Measurements from ENCODE around the gene MFRP. TPM values are rescaled to one million over a fixed set of nuclear protein-coding genes. Genes with fewer than 3 reads are reported as not detected.

The MFRP gene
- total and polyA plus RNA-seq, 10 donors = 0.02 to 0.16 (median 0.03) TPM; not detected in 6

DNA sequence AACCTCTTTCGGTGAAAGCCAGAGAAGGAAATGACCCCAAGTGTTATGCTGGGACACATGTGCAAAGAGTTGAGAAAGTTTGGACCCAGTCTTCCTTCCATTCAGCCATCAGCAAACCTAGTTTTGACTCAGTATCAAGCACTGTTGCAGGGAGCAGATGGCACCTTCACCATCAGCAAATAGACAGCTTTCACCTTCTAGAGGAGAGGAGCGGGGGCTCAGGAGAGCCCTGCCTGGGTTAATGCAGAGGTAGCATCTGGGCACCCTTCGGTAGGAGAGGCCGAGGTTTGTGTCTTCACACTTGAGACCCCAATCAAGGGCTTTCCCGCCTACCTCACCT is 16.2 kb upstream of the MFRP start:
- peaks cover 0 to 32% (median 18%) of the 10 kb centered on the region in 6 donors for H3K4me1 ChIP-seq
- H3K27me3 ChIP-seq (replicated peaks in 1 of 7) = peaks cover 0 to 64% (median 38%) of the 10 kb centered on the region in 7 donors
- H3K4me3 ChIP-seq = peak overlapping the region in 2 of 8 donors; percentile 40 to 71
- no peak overlapping the region for H3K27ac ChIP-seq
- 87 to 95% (median 92%) methylated on average over 5 of the region's 5 CpGs for WGBS, 5 donors
- DNase-seq = peak; percentile 2
- no peaks in the 10 kb centered on the region for H3K9me3 ChIP-seq
- H3K36me3 ChIP-seq = no peaks in the 10 kb centered on the region
- intact Hi-C loops (cut with DNase I; ENCODE audit: low total_unique reads) = no loop called here
- TF ChIP-seq POLR2AphosphoS5 (IDR thresholded peaks at IDR 0.05) (no peak), POLR2A (IDR thresholded peaks at IDR 0.05) (no peak)
- TF ChIP-seq, protein P1, sequence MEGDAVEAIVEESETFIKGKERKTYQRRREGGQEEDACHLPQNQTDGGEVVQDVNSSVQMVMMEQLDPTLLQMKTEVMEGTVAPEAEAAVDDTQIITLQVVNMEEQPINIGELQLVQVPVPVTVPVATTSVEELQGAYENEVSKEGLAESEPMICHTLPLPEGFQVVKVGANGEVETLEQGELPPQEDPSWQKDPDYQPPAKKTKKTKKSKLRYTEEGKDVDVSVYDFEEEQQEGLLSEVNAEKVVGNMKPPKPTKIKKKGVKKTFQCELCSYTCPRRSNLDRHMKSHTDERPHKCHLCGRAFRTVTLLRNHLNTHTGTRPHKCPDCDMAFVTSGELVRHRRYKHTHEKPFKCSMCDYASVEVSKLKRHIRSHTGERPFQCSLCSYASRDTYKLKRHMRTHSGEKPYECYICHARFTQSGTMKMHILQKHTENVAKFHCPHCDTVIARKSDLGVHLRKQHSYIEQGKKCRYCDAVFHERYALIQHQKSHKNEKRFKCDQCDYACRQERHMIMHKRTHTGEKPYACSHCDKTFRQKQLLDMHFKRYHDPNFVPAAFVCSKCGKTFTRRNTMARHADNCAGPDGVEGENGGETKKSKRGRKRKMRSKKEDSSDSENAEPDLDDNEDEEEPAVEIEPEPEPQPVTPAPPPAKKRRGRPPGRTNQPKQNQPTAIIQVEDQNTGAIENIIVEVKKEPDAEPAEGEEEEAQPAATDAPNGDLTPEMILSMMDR (IDR thresholded peaks at IDR 0.05 in 8 of 11, conservative IDR thresholded peaks at IDR 0.05 in 3 of 11) = no peak

- Histone ChIP-seq H3K4me1 (peaks cover 0 to 33% (median 18%) of the 10 kb centered on the region in 6 donors), H3K36me3 (no peaks in the 10 kb centered on the region), H3K4me3 (no peak overlapping the region), H3K9me3 (no peaks in the 10 kb centered on the region), H3K27me3 (replicated peaks in 1 of 7) (peaks cover 0 to 63% (median 34%) of the 10 kb centered on the region in 7 donors), H3K27ac (no peak overlapping the region)
- 80 to 88% (median 86%) methylated on average over 11 of the region's 11 CpGs for WGBS, 5 donors
- intact Hi-C loops (cut with DNase I; ENCODE audit: low total_unique reads) = no loop called here
- peak; percentile 9 for DNase-seq
- TF ChIP-seq POLR2A (IDR thresholded peaks at IDR 0.05) (no peak), POLR2AphosphoS5 (IDR thresholded peaks at IDR 0.05) (no peak)
- TF ChIP-seq, protein P1 (IDR thresholded peaks at IDR 0.05 in 8 of 11, conservative IDR thresholded peaks at IDR 0.05 in 3 of 11) = no peak
Observed at GRCh38 chr11:119361941-119362725, 15.6 kb upstream of the MFRP start.

DNA sequence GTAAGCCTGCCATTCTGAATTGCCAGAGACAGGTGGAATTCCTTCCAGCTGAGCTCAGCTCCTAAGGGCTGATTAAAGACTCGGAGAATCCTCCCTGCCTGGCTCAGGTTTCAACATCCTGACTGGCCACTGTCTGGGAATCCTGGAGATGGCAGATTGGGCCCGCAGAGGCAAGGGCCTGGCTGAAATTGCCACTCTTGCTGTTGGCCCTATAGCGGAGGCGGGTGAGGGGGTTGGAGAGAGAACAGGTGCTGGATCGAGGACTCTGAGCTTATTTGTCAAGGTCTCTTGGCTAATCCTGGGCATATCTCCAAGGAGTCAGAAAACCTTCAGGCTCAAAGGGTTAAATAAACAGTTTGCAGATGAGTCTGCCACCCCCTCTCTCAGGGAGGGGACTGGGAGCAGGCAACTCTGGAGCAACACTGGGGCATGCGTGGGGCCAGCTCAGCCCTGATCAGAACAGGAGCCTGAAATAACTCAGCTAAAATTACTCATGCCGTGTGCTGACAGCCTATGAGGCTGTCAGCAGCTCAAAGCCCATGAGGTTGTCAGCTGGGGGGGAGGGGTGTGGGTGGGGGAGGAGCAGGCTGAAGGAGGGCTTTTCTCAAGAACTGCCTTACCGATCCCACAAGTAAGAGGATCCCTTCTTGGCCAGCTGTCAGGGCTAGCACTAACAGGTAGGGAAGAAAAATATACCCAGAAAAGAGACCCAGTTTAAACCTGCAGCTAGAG is 14.7 kb upstream of the MFRP start:
- TF ChIP-seq POLR2A (IDR thresholded peaks at IDR 0.05) (no peak), POLR2AphosphoS5 (IDR thresholded peaks at IDR 0.05) (no peak)
- TF ChIP-seq, protein P1 (IDR thresholded peaks at IDR 0.05 in 8 of 11, conservative IDR thresholded peaks at IDR 0.05 in 3 of 11) = no peak
- intact Hi-C loops (cut with DNase I; ENCODE audit: low total_unique reads) = no loop called here
- Histone ChIP-seq H3K4me1 (peaks cover 0 to 42% (median 27%) of the 10 kb centered on the region in 6 donors), H3K27ac (no peak overlapping the region), H3K4me3 (no peak overlapping the region), H3K27me3 (replicated peaks in 1 of 7) (peaks cover 0 to 63% (median 27%) of the 10 kb centered on the region in 7 donors), H3K36me3 (no peaks in the 10 kb centered on the region), H3K9me3 (no peaks in the 10 kb centered on the region)
- peak; percentile 37 for DNase-seq
- 50 to 67% (median 66%) methylated on average over 8 of the region's 8 CpGs for WGBS, 5 donors
